OCI-LY7 (cell line): ENCODE results near the gene IQSEC1. TPM values are rescaled to one million over a fixed set of nuclear protein-coding genes. Genes with fewer than 3 reads are reported as not detected.

Experiments used
- BruUV-seq: library from RNA; stranded (reverse); fragments of 400-500 nt; replicated peaks from 2 replicates; lab custom pipeline; 2021; lab: Mats Ljungman, UMichigan
- CTCF ChIA-PET: fragments of 300-600 bp; sonication (Branson Sonifier 250); formaldehyde crosslinking; loops from one replicate; lab custom pipeline; 2022; ENCODE audit warnings: antibody characterized with exemption; ENCODE audit not compliant: unreplicated experiment; lab: Charles Lee
- POLR2A ChIA-PET: fragments of 300-600 bp; sonication (Branson Sonifier 250); formaldehyde crosslinking; loops from one replicate; lab custom pipeline; 2022; ENCODE audit warnings: antibody characterized with exemption; lab: Charles Lee
- DNase-seq: peaks from one replicate; pipeline ENCODE4 v3.0.0-alpha.2; 2015; ENCODE audit warnings: low spot score
- H2AFZ ChIP-seq: fragments of 200-600 bp; sonication (generic), shearing (Covaris generic); 2 replicates; pipeline ENCODE4 v1.6.1; 2014; ENCODE audit warnings: mild to moderate bottlenecking, antibody characterized with exemption, low read length, moderate library complexity
- H3K27ac ChIP-seq: fragments of 200-600 bp; sonication (generic); 2 replicates; pipeline ENCODE4 v1.5.1; 2014; ENCODE audit warnings: mixed run types, low read depth, mild to moderate bottlenecking, moderate library complexity, low read length, inconsistent platforms; ENCODE audit not compliant: poor library complexity, severe bottlenecking
- H3K36me3 ChIP-seq: fragments of 200-600 bp; sonication (generic); 2 replicates; pipeline ENCODE4 v1.6.1; 2014; ENCODE audit warnings: mild to moderate bottlenecking, antibody characterized with exemption, low read length, moderate library complexity, mixed read lengths; ENCODE audit not compliant: insufficient read depth
- H3K4me1 ChIP-seq: fragments of 200-600 bp; sonication (generic); 2 replicates; pipeline ENCODE4 v1.5.1; 2014; ENCODE audit warnings: mild to moderate bottlenecking, low read length; ENCODE audit not compliant: insufficient read depth, poor library complexity, severe bottlenecking
- H3K4me2 ChIP-seq: fragments of 200-600 bp; sonication (generic); 2 replicates; pipeline ENCODE4 v1.6.1; 2014; ENCODE audit warnings: mild to moderate bottlenecking, low read length
- H3K4me3 ChIP-seq: fragments of 200-600 bp; sonication (generic); 2 replicates; pipeline ENCODE4 v1.5.1; 2014; ENCODE audit warnings: mild to moderate bottlenecking, low read depth, low read length; ENCODE audit not compliant: poor library complexity, severe bottlenecking
- H3K79me2 ChIP-seq: fragments of 200-600 bp; sonication (generic); 2 replicates; pipeline ENCODE4 v1.6.1; 2016; ENCODE audit warnings: low read depth, mild to moderate bottlenecking, low read length, moderate library complexity, mixed read lengths; ENCODE audit not compliant: insufficient read depth
- H3K9me2 ChIP-seq: fragments of 200-600 bp; sonication (generic); 2 replicates; pipeline ENCODE4 v1.6.1; 2016; ENCODE audit warnings: mild to moderate bottlenecking, low read length, mixed read lengths; ENCODE audit not compliant: insufficient read depth
- H3K9me3 ChIP-seq: fragments of 200-600 bp; sonication (generic); 2 replicates; pipeline ENCODE4 v1.6.1; 2014; ENCODE audit warnings: mild to moderate bottlenecking, mixed run types, low read length, mixed read lengths
- H4K20me1 ChIP-seq: fragments of 200-600 bp; sonication (generic); 2 replicates; pipeline ENCODE4 v1.6.1; 2014; ENCODE audit warnings: mild to moderate bottlenecking, antibody characterized with exemption, low read length, moderate library complexity, mixed read lengths; ENCODE audit not compliant: insufficient read depth
- EZH2phosphoT487 ChIP-seq: fragments of 200-600 bp; sonication (generic); IDR thresholded peaks from 2 replicates; pipeline ENCODE4 v1.6.1; 2018; ENCODE audit warnings: low read depth, borderline replicate concordance, mild to moderate bottlenecking, mixed run types, antibody characterized with exemption, low read length, moderate library complexity, mixed read lengths
- intact Hi-C: fragments of 100-400 bp; cut with micrococcal nuclease; formaldehyde crosslinking; loops from one replicate; pipeline ENCODE4 v1.10.0; 2022; ENCODE audit not compliant: unreplicated experiment
- total RNA-seq, 2 experiments: library from RNA; depleted of rRNA in 1 of 2; stranded (reverse); fragments of >200 nt in 1 of 2; shearing (Covaris generic) in 1 of 2; gene quantifications; 2 replicates each; pipeline ENCODE4 v1.2.3, GENCODE V29; 2014 to 2022
- TF ChIP-seq, protein P1 (sequence below): fragments of 200-600 bp; sonication (generic); conservative IDR thresholded peaks from 2 replicates; pipeline ENCODE4 v1.5.1; 2014; ENCODE audit warnings: mild to moderate bottlenecking, antibody characterized with exemption, low read length, moderate library complexity, mixed read lengths

Gene IQSEC1
- total RNA-seq, 2 experiments from 2014 or later, result 25.2 to 70.1 TPM

DNA sequence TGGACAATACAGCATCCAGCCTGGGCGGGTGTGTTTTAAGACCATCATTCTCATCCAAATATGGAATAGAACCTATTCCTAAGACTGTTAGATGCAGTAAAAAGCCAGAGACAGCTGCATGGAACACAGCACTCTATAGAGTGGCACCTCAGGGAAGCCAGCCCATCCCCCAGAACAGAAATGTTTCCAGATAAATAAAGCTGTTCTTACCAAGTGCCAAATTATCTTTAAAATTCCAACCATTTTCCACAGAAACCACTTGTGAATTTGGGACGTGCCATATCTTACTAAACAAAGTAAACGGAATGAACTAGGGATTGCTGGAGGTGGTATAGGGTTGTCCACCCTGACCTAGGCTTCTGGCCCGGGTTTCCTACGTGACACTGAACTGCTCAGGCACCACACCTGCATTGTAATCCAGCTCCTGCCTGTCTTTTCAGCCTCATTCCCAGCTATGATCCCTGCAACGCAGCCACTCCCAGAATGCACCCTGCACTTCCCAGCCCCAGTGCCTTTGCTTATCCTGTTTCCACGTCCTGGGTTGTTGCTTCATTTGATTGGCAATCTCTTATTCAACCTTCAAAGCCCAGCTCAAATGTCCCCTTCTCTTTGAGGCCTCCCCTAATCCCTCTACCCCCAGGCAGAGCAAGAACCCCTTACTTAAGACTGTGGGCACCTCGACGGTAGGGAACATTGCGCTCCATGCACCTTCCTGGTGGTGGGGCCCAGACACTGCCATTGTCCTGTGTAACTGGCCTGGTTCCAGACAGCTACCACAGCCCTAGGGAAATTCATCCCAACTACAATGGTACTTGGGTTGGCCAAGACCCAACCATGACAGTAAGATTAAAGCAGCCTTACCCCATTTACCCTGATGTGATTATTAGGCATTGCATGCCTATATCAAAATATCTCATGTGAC is 100.2 kb downstream of the IQSEC1 start:
- Histone ChIP-seq H3K79me2 (peaks cover 1% of the 10 kb centered on the region), H4K20me1 (peaks cover 17% of the 10 kb centered on the region; the same call in 1 of the 2 replicates), H3K9me2 (no peaks in the 10 kb centered on the region), H3K9me3 (no peaks in the 10 kb centered on the region), H3K36me3 (peaks cover 16% of the 10 kb centered on the region; the same call in 1 of the 2 replicates), H3K4me1 (peaks cover 13% of the 10 kb centered on the region), H3K27ac (no peak overlapping the region), H2AFZ (no peak overlapping the region), H3K4me2 (no peak overlapping the region), H3K4me3 (no peak overlapping the region)
- ChIA-PET CTCF (no interaction called here), POLR2A (interaction anchor here (0.7 kb wide), 1 partner anchor 327 kb away, joined by 3 read pairs; no protein-coding TSS in a partner anchor)
- TF ChIP-seq EZH2phosphoT487, result no peak
- TF ChIP-seq, protein P1, sequence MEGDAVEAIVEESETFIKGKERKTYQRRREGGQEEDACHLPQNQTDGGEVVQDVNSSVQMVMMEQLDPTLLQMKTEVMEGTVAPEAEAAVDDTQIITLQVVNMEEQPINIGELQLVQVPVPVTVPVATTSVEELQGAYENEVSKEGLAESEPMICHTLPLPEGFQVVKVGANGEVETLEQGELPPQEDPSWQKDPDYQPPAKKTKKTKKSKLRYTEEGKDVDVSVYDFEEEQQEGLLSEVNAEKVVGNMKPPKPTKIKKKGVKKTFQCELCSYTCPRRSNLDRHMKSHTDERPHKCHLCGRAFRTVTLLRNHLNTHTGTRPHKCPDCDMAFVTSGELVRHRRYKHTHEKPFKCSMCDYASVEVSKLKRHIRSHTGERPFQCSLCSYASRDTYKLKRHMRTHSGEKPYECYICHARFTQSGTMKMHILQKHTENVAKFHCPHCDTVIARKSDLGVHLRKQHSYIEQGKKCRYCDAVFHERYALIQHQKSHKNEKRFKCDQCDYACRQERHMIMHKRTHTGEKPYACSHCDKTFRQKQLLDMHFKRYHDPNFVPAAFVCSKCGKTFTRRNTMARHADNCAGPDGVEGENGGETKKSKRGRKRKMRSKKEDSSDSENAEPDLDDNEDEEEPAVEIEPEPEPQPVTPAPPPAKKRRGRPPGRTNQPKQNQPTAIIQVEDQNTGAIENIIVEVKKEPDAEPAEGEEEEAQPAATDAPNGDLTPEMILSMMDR, result no peak
- no peak for DNase-seq
- BruUV-seq, result no TSS peak
- intact Hi-C loops, result no loop called here

DNA sequence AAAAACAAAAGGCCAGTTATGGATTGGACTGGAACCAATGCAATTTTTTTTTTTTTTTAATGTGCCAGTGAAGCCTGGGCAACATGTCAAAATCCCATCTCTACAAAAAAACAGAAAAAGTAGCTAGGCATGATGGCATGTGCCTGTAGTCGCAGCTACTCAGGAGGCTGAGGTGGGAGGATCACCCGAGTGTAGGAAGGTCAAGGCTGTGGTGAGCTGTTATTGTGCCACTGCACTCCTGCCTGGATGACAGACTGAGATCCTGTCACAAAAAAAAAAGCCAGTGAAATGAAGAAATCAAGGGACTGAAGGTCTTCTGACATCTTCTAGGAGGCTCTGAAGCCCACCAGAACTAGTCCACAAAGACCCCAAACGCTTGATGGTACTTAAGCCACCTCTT is 101.2 kb downstream of the IQSEC1 start:
- ChIA-PET CTCF (interaction anchor here (0.6 kb wide), 1 partner anchor 8 kb away, joined by 3 read pairs; no protein-coding TSS in a partner anchor), POLR2A (no interaction called here)
- Histone ChIP-seq H4K20me1 (peaks cover 19% of the 10 kb centered on the region; the same call in 1 of the 2 replicates), H3K4me1 (peaks cover 16% of the 10 kb centered on the region), H3K27ac (no peak overlapping the region), H2AFZ (no peak overlapping the region), H3K4me2 (no peak overlapping the region), H3K9me3 (no peaks in the 10 kb centered on the region), H3K79me2 (peaks cover 3% of the 10 kb centered on the region), H3K4me3 (no peak overlapping the region), H3K9me2 (no peaks in the 10 kb centered on the region), H3K36me3 (peaks cover 16% of the 10 kb centered on the region; the same call in 1 of the 2 replicates)
- no TSS peak for BruUV-seq
- DNase-seq, result no peak
- intact Hi-C loops, result no loop called here
- TF ChIP-seq, protein P1, result no peak
- TF ChIP-seq EZH2phosphoT487, result no peak
